WTC11 (cell line): Measurements from ENCODE around the gene RPS5. TPM values are rescaled to one million over a fixed set of nuclear protein-coding genes. Genes with fewer than 3 reads are reported as not detected.

Source experiments
- ATAC-seq: fragments of 200-7000 bp; cut with Tn5 transposase; 2 replicates; pipeline ENCODE4 v1.10.0; 2021; ENCODE audit warnings: mild to moderate bottlenecking, moderate library complexity
- CTCF ChIA-PET: fragments of 300-600 bp; sonication (Branson Sonifier 250); formaldehyde crosslinking; loops from one replicate; lab custom pipeline; 2021; ENCODE audit warnings: antibody characterized with exemption; lab: Charles Lee
- POLR2A ChIA-PET: fragments of 350-600 bp; sonication (Branson Sonifier 250); formaldehyde crosslinking; loops from one replicate; lab custom pipeline; 2021; ENCODE audit warnings: antibody characterized with exemption; lab: Charles Lee
- DNase-seq: peaks from one replicate; pipeline ENCODE4 v3.0.0; 2021; ENCODE audit warnings: low spot score
- H3K27ac Mint-ChIP-seq: 2 replicates; pipeline ENCODE4 v1.8.0; 2021; ENCODE audit warnings: mixed read lengths
- H3K27me3 Mint-ChIP-seq: 2 replicates; pipeline ENCODE4 v1.8.0; 2021; ENCODE audit warnings: low read depth, mild to moderate bottlenecking, moderate library complexity, mixed read lengths
- H3K36me3 Mint-ChIP-seq: 2 replicates; pipeline ENCODE4 v1.8.0; 2021; ENCODE audit warnings: mixed read lengths
- H3K4me1 Mint-ChIP-seq: 2 replicates; pipeline ENCODE4 v1.8.0; 2022; ENCODE audit warnings: mixed read lengths
- H3K4me3 Mint-ChIP-seq: 2 replicates; pipeline ENCODE4 v1.8.0; 2021; ENCODE audit warnings: mild to moderate bottlenecking, moderate library complexity, mixed read lengths
- H3K9me3 Mint-ChIP-seq: 2 replicates; pipeline ENCODE4 v1.8.0; 2021; ENCODE audit warnings: mixed read lengths
- CREM ChIP-seq: sonication (generic); formaldehyde crosslinking; IDR thresholded peaks from 2 replicates; pipeline ENCODE4 v1.8.1; 2022; ENCODE audit warnings: mild to moderate bottlenecking, missing genetic modification reagents, moderate library complexity
- HMGA2 ChIP-seq: fragments of 250-450 bp; sonication (Bioruptor Pico); IDR thresholded peaks from 2 replicates; pipeline ENCODE4 v1.4.0; 2021; ENCODE audit warnings: mild to moderate bottlenecking, moderate library complexity
- NFYB ChIP-seq: sonication (generic); formaldehyde crosslinking; conservative IDR thresholded peaks from 2 replicates; pipeline ENCODE4 v1.8.0; 2022; ENCODE audit warnings: low read depth, missing genetic modification reagents
- NR3C1 ChIP-seq: sonication (generic); formaldehyde crosslinking; conservative IDR thresholded peaks from 2 replicates; pipeline ENCODE4 v1.8.1; 2023; ENCODE audit warnings: low read depth, mild to moderate bottlenecking, missing genetic modification reagents
- TCF7 ChIP-seq: sonication (generic); formaldehyde crosslinking; IDR thresholded peaks from 2 replicates; pipeline ENCODE4 v1.8.0; 2022; ENCODE audit warnings: mild to moderate bottlenecking, low read depth, missing genetic modification reagents, moderate library complexity
- TEAD4 ChIP-seq: sonication (generic); formaldehyde crosslinking; IDR thresholded peaks from 2 replicates; pipeline ENCODE4 v1.8.0; 2022; ENCODE audit warnings: mild to moderate bottlenecking, missing genetic modification reagents
- ZBTB21 ChIP-seq: sonication (generic); formaldehyde crosslinking; IDR thresholded peaks from 2 replicates; pipeline ENCODE4 v1.8.1; 2023; ENCODE audit warnings: mild to moderate bottlenecking, missing genetic modification reagents, borderline replicate concordance
- ZNF138 ChIP-seq: sonication (generic); formaldehyde crosslinking; conservative IDR thresholded peaks from 2 replicates; pipeline ENCODE4 v1.8.1; 2022; ENCODE audit warnings: mild to moderate bottlenecking, moderate library complexity, missing genetic modification reagents
- ZNF232 ChIP-seq: sonication (generic); formaldehyde crosslinking; IDR thresholded peaks from 2 replicates; pipeline ENCODE4 v1.8.0; 2022; ENCODE audit warnings: mild to moderate bottlenecking, missing genetic modification reagents
- ZNF317 ChIP-seq: sonication (generic); formaldehyde crosslinking; IDR thresholded peaks from 2 replicates; pipeline ENCODE4 v1.8.1; 2023; ENCODE audit warnings: low read depth, mild to moderate bottlenecking, moderate library complexity, missing genetic modification reagents, borderline replicate concordance
- ZNF396 ChIP-seq: fragments of 250-450 bp; sonication (Bioruptor Pico); IDR thresholded peaks from 2 replicates; pipeline ENCODE4 v1.8.0; 2021; ENCODE audit warnings: mild to moderate bottlenecking, moderate library complexity, borderline replicate concordance
- ZNF423 ChIP-seq: fragments of 250-450 bp; sonication (Bioruptor Pico); IDR thresholded peaks from 2 replicates; pipeline ENCODE4 v2.1.2; 2022; ENCODE audit warnings: mild to moderate bottlenecking, moderate library complexity
- ZNF671 ChIP-seq: fragments of 250-450 bp; sonication (Bioruptor Pico); IDR thresholded peaks from 2 replicates; pipeline ENCODE4 v1.8.0; 2021; ENCODE audit warnings: mild to moderate bottlenecking
- total RNA-seq: library from RNA; stranded (reverse); gene quantifications from 3 replicates; pipeline ENCODE4 v1.2.3, GENCODE V29; 2021
- TF ChIP-seq, protein P1 (sequence below): fragments of 200-600 bp; IDR thresholded peaks from 2 replicates; pipeline ENCODE4 v1.8.0; 2022; ENCODE audit warnings: antibody characterized with exemption
- TF ChIP-seq, protein P2 (sequence below): sonication (generic); formaldehyde crosslinking; IDR thresholded peaks from 2 replicates; pipeline ENCODE4 v1.8.0; 2022; ENCODE audit warnings: mild to moderate bottlenecking, missing genetic modification reagents
- TF ChIP-seq, protein P3 (sequence below): sonication (generic); formaldehyde crosslinking; IDR thresholded peaks from 2 replicates; pipeline ENCODE4 v1.8.0; 2023; ENCODE audit warnings: missing genetic modification reagents, mild to moderate bottlenecking, borderline replicate concordance
- TF ChIP-seq, protein P4 (sequence below): sonication (generic); formaldehyde crosslinking; IDR thresholded peaks from 2 replicates; pipeline ENCODE4 v1.8.1; 2023; ENCODE audit warnings: mild to moderate bottlenecking, moderate library complexity, missing genetic modification reagents

Gene RPS5
- total RNA-seq, 1 experiment from 2014 or later: 1,502 TPM

DNA sequence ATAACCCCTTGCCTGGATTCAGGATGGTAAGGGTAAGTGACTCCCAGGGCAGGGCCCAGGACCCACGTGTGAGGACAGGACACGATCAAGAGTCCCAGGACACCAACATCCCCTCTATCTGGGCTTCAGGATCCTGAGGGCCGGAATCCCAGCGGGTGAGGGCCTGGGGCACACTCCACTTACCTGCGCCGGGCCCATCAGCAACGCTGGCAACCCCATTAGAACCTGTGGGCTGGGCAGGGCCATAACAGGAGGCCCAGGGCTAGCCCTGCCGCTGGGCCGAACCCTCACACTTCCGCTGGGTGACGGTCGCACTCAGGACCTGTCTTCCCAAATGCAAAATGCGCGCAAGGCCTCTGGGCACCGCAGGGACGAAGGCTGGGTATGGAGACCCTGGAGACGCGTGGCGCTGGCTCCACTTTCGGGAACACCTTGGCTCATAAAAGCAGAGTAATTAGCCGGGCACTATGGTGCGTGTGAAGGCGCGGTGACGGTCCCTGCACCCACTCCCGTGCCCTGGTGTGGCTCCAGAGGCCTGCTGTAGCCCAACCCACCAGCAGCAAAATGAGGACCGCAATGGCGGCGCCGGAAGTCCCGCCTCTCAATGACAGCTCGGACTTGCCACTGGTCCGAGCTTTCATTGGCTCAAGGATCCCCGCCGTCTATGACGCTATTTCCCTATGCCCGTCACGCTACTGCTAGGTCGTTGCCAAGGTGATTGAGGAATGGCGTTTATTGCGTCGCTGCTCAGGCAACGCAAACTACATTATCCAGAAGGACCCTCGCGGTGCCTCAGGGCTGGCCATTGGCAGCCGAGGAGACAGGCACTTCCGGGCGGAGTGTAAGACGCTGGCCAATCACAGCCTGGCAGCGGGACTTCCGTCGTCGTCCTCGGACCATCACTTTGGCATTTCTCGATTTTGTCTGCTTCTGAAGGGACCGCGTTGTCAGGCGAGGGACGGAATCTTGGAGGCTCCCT lies 52.8 kb downstream of the RPS5 start, which contains the start of gene ZNF132:
Gene ZNF132, minus strand, starts transcription at position 578 of the 979 bp plus-strand sequence. Its CDS starts 332 bp downstream, at position 246.
- H3K4me1 Mint-ChIP-seq: peaks cover 6% of the 10 kb centered on the region; the same call in 1 of the 2 replicates
- peak; percentile 88 for DNase-seq
- H3K36me3 Mint-ChIP-seq: peaks cover 53% of the 10 kb centered on the region
- peak within 1 kb of the TSS; percentile 77 for H3K4me3 Mint-ChIP-seq
- H3K9me3 Mint-ChIP-seq: peaks cover 83% of the 10 kb centered on the region
- ChIA-PET POLR2A (interaction anchor here (0.5 kb wide), 1 partner anchor 42 kb away, joined by 3 read pairs; no protein-coding TSS in a partner anchor), CTCF (interaction anchor here (1.0 kb wide), 2 partner anchors 12 to 79 kb away, joined by 4 read pairs; partner anchors contain the start of genes ZBTB45 and ZNF324B)
- peak within 1 kb of the TSS; percentile 68; the same call in 1 of the 2 replicates for H3K27ac Mint-ChIP-seq
- H3K27me3 Mint-ChIP-seq: peaks cover 72% of the 10 kb centered on the region
- ATAC-seq: peak; percentile 99
- no peak for TF ChIP-seq ZNF671
- no peak for TF ChIP-seq ZNF138 (CRISPR knock-in tag)
- TF ChIP-seq, protein P1, sequence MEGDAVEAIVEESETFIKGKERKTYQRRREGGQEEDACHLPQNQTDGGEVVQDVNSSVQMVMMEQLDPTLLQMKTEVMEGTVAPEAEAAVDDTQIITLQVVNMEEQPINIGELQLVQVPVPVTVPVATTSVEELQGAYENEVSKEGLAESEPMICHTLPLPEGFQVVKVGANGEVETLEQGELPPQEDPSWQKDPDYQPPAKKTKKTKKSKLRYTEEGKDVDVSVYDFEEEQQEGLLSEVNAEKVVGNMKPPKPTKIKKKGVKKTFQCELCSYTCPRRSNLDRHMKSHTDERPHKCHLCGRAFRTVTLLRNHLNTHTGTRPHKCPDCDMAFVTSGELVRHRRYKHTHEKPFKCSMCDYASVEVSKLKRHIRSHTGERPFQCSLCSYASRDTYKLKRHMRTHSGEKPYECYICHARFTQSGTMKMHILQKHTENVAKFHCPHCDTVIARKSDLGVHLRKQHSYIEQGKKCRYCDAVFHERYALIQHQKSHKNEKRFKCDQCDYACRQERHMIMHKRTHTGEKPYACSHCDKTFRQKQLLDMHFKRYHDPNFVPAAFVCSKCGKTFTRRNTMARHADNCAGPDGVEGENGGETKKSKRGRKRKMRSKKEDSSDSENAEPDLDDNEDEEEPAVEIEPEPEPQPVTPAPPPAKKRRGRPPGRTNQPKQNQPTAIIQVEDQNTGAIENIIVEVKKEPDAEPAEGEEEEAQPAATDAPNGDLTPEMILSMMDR: no peak
- TF ChIP-seq ZNF396 (CRISPR knock-in tag): no peak
- no peak for TF ChIP-seq ZNF317 (CRISPR knock-in tag)
- TF ChIP-seq NR3C1 (CRISPR knock-in tag): no peak
- TF ChIP-seq, protein P2, sequence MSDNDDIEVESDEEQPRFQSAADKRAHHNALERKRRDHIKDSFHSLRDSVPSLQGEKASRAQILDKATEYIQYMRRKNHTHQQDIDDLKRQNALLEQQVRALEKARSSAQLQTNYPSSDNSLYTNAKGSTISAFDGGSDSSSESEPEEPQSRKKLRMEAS (CRISPR knock-in tag): peak; percentile 81
- peak; percentile 32; the same call in 1 of the 2 replicates for TF ChIP-seq CREM (CRISPR knock-in tag)
- no peak for TF ChIP-seq TEAD4
- no peak for TF ChIP-seq HMGA2
- TF ChIP-seq, protein P3, sequence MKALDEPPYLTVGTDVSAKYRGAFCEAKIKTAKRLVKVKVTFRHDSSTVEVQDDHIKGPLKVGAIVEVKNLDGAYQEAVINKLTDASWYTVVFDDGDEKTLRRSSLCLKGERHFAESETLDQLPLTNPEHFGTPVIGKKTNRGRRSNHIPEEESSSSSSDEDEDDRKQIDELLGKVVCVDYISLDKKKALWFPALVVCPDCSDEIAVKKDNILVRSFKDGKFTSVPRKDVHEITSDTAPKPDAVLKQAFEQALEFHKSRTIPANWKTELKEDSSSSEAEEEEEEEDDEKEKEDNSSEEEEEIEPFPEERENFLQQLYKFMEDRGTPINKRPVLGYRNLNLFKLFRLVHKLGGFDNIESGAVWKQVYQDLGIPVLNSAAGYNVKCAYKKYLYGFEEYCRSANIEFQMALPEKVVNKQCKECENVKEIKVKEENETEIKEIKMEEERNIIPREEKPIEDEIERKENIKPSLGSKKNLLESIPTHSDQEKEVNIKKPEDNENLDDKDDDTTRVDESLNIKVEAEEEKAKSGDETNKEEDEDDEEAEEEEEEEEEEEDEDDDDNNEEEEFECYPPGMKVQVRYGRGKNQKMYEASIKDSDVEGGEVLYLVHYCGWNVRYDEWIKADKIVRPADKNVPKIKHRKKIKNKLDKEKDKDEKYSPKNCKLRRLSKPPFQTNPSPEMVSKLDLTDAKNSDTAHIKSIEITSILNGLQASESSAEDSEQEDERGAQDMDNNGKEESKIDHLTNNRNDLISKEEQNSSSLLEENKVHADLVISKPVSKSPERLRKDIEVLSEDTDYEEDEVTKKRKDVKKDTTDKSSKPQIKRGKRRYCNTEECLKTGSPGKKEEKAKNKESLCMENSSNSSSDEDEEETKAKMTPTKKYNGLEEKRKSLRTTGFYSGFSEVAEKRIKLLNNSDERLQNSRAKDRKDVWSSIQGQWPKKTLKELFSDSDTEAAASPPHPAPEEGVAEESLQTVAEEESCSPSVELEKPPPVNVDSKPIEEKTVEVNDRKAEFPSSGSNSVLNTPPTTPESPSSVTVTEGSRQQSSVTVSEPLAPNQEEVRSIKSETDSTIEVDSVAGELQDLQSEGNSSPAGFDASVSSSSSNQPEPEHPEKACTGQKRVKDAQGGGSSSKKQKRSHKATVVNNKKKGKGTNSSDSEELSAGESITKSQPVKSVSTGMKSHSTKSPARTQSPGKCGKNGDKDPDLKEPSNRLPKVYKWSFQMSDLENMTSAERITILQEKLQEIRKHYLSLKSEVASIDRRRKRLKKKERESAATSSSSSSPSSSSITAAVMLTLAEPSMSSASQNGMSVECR (CRISPR knock-in tag): 0 out of 2 replicates have a peak, but pooled peaks have one; percentile 24
- TF ChIP-seq ZNF232 (CRISPR knock-in tag): no peak
- TF ChIP-seq ZBTB21 (CRISPR knock-in tag): peak; percentile 58; the same call in 1 of the 2 replicates
- TF ChIP-seq TCF7: no peak
- TF ChIP-seq, protein P4, sequence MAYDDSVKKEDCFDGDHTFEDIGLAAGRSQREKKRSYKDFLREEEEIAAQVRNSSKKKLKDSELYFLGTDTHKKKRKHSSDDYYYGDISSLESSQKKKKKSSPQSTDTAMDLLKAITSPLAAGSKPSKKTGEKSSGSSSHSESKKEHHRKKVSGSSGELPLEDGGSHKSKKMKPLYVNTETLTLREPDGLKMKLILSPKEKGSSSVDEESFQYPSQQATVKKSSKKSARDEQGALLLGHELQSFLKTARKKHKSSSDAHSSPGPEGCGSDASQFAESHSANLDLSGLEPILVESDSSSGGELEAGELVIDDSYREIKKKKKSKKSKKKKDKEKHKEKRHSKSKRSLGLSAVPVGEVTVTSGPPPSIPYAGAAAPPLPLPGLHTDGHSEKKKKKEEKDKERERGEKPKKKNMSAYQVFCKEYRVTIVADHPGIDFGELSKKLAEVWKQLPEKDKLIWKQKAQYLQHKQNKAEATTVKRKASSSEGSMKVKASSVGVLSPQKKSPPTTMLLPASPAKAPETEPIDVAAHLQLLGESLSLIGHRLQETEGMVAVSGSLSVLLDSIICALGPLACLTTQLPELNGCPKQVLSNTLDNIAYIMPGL: 0 out of 2 replicates have a peak, but pooled peaks have one; percentile 22
- no peak for TF ChIP-seq ZNF423 (CRISPR knock-in tag)
- peak; percentile 61 for TF ChIP-seq NFYB (CRISPR knock-in tag)
